ENCODE data around the gene BMPER. TPM values are rescaled to one million over a fixed set of nuclear protein-coding genes. Genes with fewer than 3 reads are reported as not detected.

Gene BMPER
- total RNA-seq, 1 experiment from 2014 or later, result not detected

- BruUV-seq (replicated peaks), result no TSS peak
- Histone ChIP-seq H3K4me3 (ENCODE audit: low read depth in 2 of 2, low read length in 2 of 2) (peak overlapping the region; percentile 48 to 53), H3K27me3 (ENCODE audit: control insufficient read depth, insufficient read depth, low read length) (peaks cover 69% of the 10 kb centered on the region), H3K9me3 (ENCODE audit: control insufficient read depth, insufficient read depth, low read depth, low read length) (no peaks in the 10 kb centered on the region), H3K4me1 (ENCODE audit: control insufficient read depth, insufficient read depth, low read length) (peaks cover 4% of the 10 kb centered on the region), H3K27ac (ENCODE audit: low read length) (no peak overlapping the region), H3K36me3 (ENCODE audit: control insufficient read depth, insufficient read depth, low read length) (no peaks in the 10 kb centered on the region)
- no peak for DNase-seq (ENCODE audit: low read depth, low spot score)
- in situ Hi-C loops (cut with HindIII; ENCODE audit: low pct_unique_long_range_greater_than_20kb, low sequenced_read_pairs) (no loop called here), intact Hi-C loops (cut with micrococcal nuclease; ENCODE audit: unreplicated experiment) (loop anchor here (10.0 kb wide), 1 partner anchor 660 kb away; no protein-coding TSS in a partner anchor)
- ATAC-seq, result peak; percentile 84
- TF ChIP-seq CTCF (IDR thresholded peaks at IDR 0.05) (peak; percentile 39), TCF7L2 (IDR thresholded peaks at IDR 0.05; ENCODE audit: low read depth, low read length) (no peak)
- POLR2A ChIA-PET, result interaction anchor here (0.7 kb wide), 2 partner anchors 45 to 650 kb away, joined by 3 to 8 read pairs; no protein-coding TSS in a partner anchor
- CTCF ChIA-PET, result interaction anchor here (0.7 kb wide), 3 partner anchors 77 to 194 kb away, joined by 5 to 6 read pairs (median 5); no protein-coding TSS in a partner anchor
Measured at GRCh38 chr7:33904681-33905388, 504 bp upstream of the BMPER start.

- BruUV-seq (replicated peaks), result no TSS peak
- ATAC-seq (no peak), DNase-seq (ENCODE audit: low read depth, low spot score) (no peak)
- H3K4me3 ChIP-seq (ENCODE audit: low read depth in 2 of 2, low read length in 2 of 2), result no peak overlapping the region
- peaks cover 4% of the 10 kb centered on the region for H3K4me1 ChIP-seq (ENCODE audit: control insufficient read depth, insufficient read depth, low read length)
- no peaks in the 10 kb centered on the region for H3K9me3 ChIP-seq (ENCODE audit: control insufficient read depth, insufficient read depth, low read depth, low read length)
- POLR2A ChIA-PET, result no interaction called here
- CTCF ChIA-PET, result no interaction called here
- H3K27ac ChIP-seq (ENCODE audit: low read length), result no peak overlapping the region
- in situ Hi-C loops (cut with HindIII; ENCODE audit: low pct_unique_long_range_greater_than_20kb, low sequenced_read_pairs) (no loop called here), intact Hi-C loops (cut with micrococcal nuclease; ENCODE audit: unreplicated experiment) (loop anchor here (10.0 kb wide), 1 partner anchor 662 kb away; no protein-coding TSS in a partner anchor)
- no peaks in the 10 kb centered on the region for H3K36me3 ChIP-seq (ENCODE audit: control insufficient read depth, insufficient read depth, low read length)
- peaks cover 69% of the 10 kb centered on the region for H3K27me3 ChIP-seq (ENCODE audit: control insufficient read depth, insufficient read depth, low read length)
- no peak for TF ChIP-seq CTCF (IDR thresholded peaks at IDR 0.05)
- TF ChIP-seq SIN3A (IDR thresholded peaks at IDR 0.05; ENCODE audit: borderline replicate concordance, insufficient read depth, low read depth, low read length), result no peak
Measured at GRCh38 chr7:33906697-33907096, 1.4 kb downstream of the BMPER start.

GRCh38 chr7:33907625-33908024 lies 2.3 kb downstream of the BMPER start:
- CTCF ChIA-PET, result no interaction called here
- POLR2A ChIA-PET, result no interaction called here
- in situ Hi-C loops (cut with HindIII; ENCODE audit: low pct_unique_long_range_greater_than_20kb, low sequenced_read_pairs), result no loop called here
- Histone ChIP-seq H3K27me3 (ENCODE audit: control insufficient read depth, insufficient read depth, low read length) (peaks cover 60% of the 10 kb centered on the region), H3K4me1 (ENCODE audit: control insufficient read depth, insufficient read depth, low read length) (peaks cover 4% of the 10 kb centered on the region), H3K27ac (ENCODE audit: low read length) (no peak overlapping the region), H3K4me3 (ENCODE audit: low read depth in 2 of 2, low read length in 2 of 2) (no peak overlapping the region), H3K9me3 (ENCODE audit: control insufficient read depth, insufficient read depth, low read depth, low read length) (no peaks in the 10 kb centered on the region), H3K36me3 (ENCODE audit: control insufficient read depth, insufficient read depth, low read length) (no peaks in the 10 kb centered on the region)
- DNase-seq (ENCODE audit: low read depth, low spot score) (no peak), ATAC-seq (no peak)
- intact Hi-C loops (cut with micrococcal nuclease; ENCODE audit: unreplicated experiment), result loop anchor here (10.0 kb wide), 1 partner anchor 663 kb away; no protein-coding TSS in a partner anchor
- TF ChIP-seq SIN3A (IDR thresholded peaks at IDR 0.05; ENCODE audit: borderline replicate concordance, insufficient read depth, low read depth, low read length), result no peak
- TF ChIP-seq CTCF (IDR thresholded peaks at IDR 0.05), result no peak
- TF ChIP-seq POLR2AphosphoS5 (IDR thresholded peaks at IDR 0.05; ENCODE audit: low read depth, low read length), result no peak
- TF ChIP-seq REST (IDR thresholded peaks at IDR 0.05; ENCODE audit: insufficient read depth in 1 of 2, low read depth in 2 of 2, low read length in 1 of 2), result no peak
- no peak for TF ChIP-seq TCF7L2 (IDR thresholded peaks at IDR 0.05; ENCODE audit: low read depth, low read length)
- no TSS peak for BruUV-seq (replicated peaks)
